ENCODE results near the gene HOXB1.

HOXB1 gene

GRCh38 chr17:48549281-48549630, 18.4 kb upstream of the HOXB1 start:
- Histone ChIP-seq H3K4me2 (ENCODE audit: low read length) (no peak overlapping the region), H3F3A (ENCODE audit: insufficient read depth, low read length) (no peaks in the 10 kb centered on the region), H3K9me3 (ENCODE audit: low read length) (no peaks in the 10 kb centered on the region), H3K79me2 (ENCODE audit: insufficient read depth, low read length) (no peaks in the 10 kb centered on the region), H3K27me3 (ENCODE audit: insufficient read depth, low read length) (no peaks in the 10 kb centered on the region), H3K9me2 (ENCODE audit: low read depth, low read length) (no peaks in the 10 kb centered on the region), H2AFZ (ENCODE audit: low read length) (no peak overlapping the region), H4K20me1 (ENCODE audit: insufficient read depth, low read length) (no peaks in the 10 kb centered on the region), H3K4me1 (ENCODE audit: insufficient read depth, low read length, severe bottlenecking) (no peaks in the 10 kb centered on the region), H3K4me3 (ENCODE audit: low read depth, low read length, poor library complexity, severe bottlenecking) (no peak overlapping the region), H3K36me3 (ENCODE audit: insufficient read depth, low read length) (no peaks in the 10 kb centered on the region), H3K27ac (ENCODE audit: low read depth, low read length, poor library complexity, severe bottlenecking) (no peak overlapping the region), H3K9ac (ENCODE audit: low read length) (no peak overlapping the region)
- TF ChIP-seq CTCF (IDR thresholded peaks at IDR 0.05; ENCODE audit: low read length) (no peak), EZH2 (IDR thresholded peaks at IDR 0.05; ENCODE audit: borderline replicate concordance, low read length) (no peak)

GRCh38 chr17:48548523-48549280, 17.9 kb upstream of the HOXB1 start:
- H4K20me1 ChIP-seq (ENCODE audit: insufficient read depth, low read length): no peaks in the 10 kb centered on the region
- TF ChIP-seq EZH2 (IDR thresholded peaks at IDR 0.05; ENCODE audit: borderline replicate concordance, low read length) (no peak), CTCF (IDR thresholded peaks at IDR 0.05; ENCODE audit: low read length) (no peak)
- no peak overlapping the region for H3K9ac ChIP-seq (ENCODE audit: low read length)

GRCh38 chr17:48547808-48548522, 17.2 kb upstream of the HOXB1 start:
- no peaks in the 10 kb centered on the region for H3K79me2 ChIP-seq (ENCODE audit: insufficient read depth, low read length)
- H3K27ac ChIP-seq (ENCODE audit: low read depth, low read length, poor library complexity, severe bottlenecking): no peak overlapping the region
- no peaks in the 10 kb centered on the region for H3F3A ChIP-seq (ENCODE audit: insufficient read depth, low read length)
- H3K36me3 ChIP-seq (ENCODE audit: insufficient read depth, low read length): no peaks in the 10 kb centered on the region
- no peak overlapping the region for H3K4me3 ChIP-seq (ENCODE audit: low read depth, low read length, poor library complexity, severe bottlenecking)
- no peaks in the 10 kb centered on the region for H3K9me2 ChIP-seq (ENCODE audit: low read depth, low read length)
- H3K4me1 ChIP-seq (ENCODE audit: insufficient read depth, low read length, severe bottlenecking): no peaks in the 10 kb centered on the region
- H4K20me1 ChIP-seq (ENCODE audit: insufficient read depth, low read length): no peaks in the 10 kb centered on the region
- H2AFZ ChIP-seq (ENCODE audit: low read length): no peak overlapping the region
- no peaks in the 10 kb centered on the region for H3K9me3 ChIP-seq (ENCODE audit: low read length)
- H3K4me2 ChIP-seq (ENCODE audit: low read length): no peak overlapping the region
- no peak for TF ChIP-seq EZH2 (IDR thresholded peaks at IDR 0.05; ENCODE audit: borderline replicate concordance, low read length)
- TF ChIP-seq CTCF (IDR thresholded peaks at IDR 0.05; ENCODE audit: low read length): no peak
- H3K9ac ChIP-seq (ENCODE audit: low read length): no peak overlapping the region
- no peaks in the 10 kb centered on the region for H3K27me3 ChIP-seq (ENCODE audit: insufficient read depth, low read length)

More at GRCh38 chr17:48548523-48549280, 17.9 kb upstream of the HOXB1 start:
- no peaks in the 10 kb centered on the region for H3K27me3 ChIP-seq (ENCODE audit: insufficient read depth, low read length)
- no peak overlapping the region for H3K4me3 ChIP-seq (ENCODE audit: low read depth, low read length, poor library complexity, severe bottlenecking)
- H3K36me3 ChIP-seq (ENCODE audit: insufficient read depth, low read length): no peaks in the 10 kb centered on the region
- H2AFZ ChIP-seq (ENCODE audit: low read length): no peak overlapping the region
- H3K4me2 ChIP-seq (ENCODE audit: low read length): no peak overlapping the region
- H3K9me3 ChIP-seq (ENCODE audit: low read length): no peaks in the 10 kb centered on the region
- no peaks in the 10 kb centered on the region for H3F3A ChIP-seq (ENCODE audit: insufficient read depth, low read length)
- no peaks in the 10 kb centered on the region for H3K79me2 ChIP-seq (ENCODE audit: insufficient read depth, low read length)
- H3K4me1 ChIP-seq (ENCODE audit: insufficient read depth, low read length, severe bottlenecking): no peaks in the 10 kb centered on the region
- no peak overlapping the region for H3K27ac ChIP-seq (ENCODE audit: low read depth, low read length, poor library complexity, severe bottlenecking)
- H3K9me2 ChIP-seq (ENCODE audit: low read depth, low read length): no peaks in the 10 kb centered on the region
